K562 (cell line): ENCODE data around the gene A4GNT. TPM values are rescaled to one million over a fixed set of nuclear protein-coding genes. Genes with fewer than 3 reads are reported as not detected.

Source experiments
- CHAMP1 ChIP-seq: fragments of 450-650 bp; IDR thresholded peaks from 2 replicates; pipeline ENCODE4 v1.6.1; 2016; ENCODE audit warnings: mild to moderate bottlenecking
- MAFG ChIP-seq: fragments of 450-650 bp; conservative IDR thresholded peaks from 2 replicates; pipeline ENCODE4 v1.6.1; 2016; ENCODE audit warnings: missing genetic modification characterization, missing compliant biosample characterization
- PATZ1 ChIP-seq: fragments of 250-450 bp; sonication (Bioruptor Pico); IDR thresholded peaks from 2 replicates; pipeline ENCODE4 v1.5.0; 2020; ENCODE audit warnings: mild to moderate bottlenecking, borderline replicate concordance
- PRMT5 ChIP-seq: sonication (generic); formaldehyde crosslinking; IDR thresholded peaks from 2 replicates; pipeline ENCODE4 v1.5.0; 2020; ENCODE audit warnings: missing genetic modification reagents
- TEAD2 ChIP-seq: fragments of 450-650 bp; IDR thresholded peaks from 2 replicates; pipeline ENCODE4 v1.6.1; 2016; ENCODE audit warnings: missing genetic modification characterization, control low read depth, missing compliant biosample characterization
- ZNF146 ChIP-seq: IDR thresholded peaks from one replicate; pipeline ENCODE4 v1.6.1; 2018; ENCODE audit warnings: missing compliant biosample characterization; ENCODE audit not compliant: unreplicated experiment
- polyA plus RNA-seq, 8 experiments: library from polyadenylated mRNA; depleted of rRNA in 4 of 8; stranded (reverse) in 5 of 8; unstranded in 3 of 8; fragments of >200 nt; fragmentation: Nextera tagmentation in 2 of 8; fragmentation: Illumina TruSeq in 1 of 8; extraction: Ambion mirVana in 2 of 8; extraction: Trizol in 1 of 8; gene quantifications; 2 replicates each; pipeline versions ENCODE4 v1.2.1 to v1.2.3, GENCODE V29; 2011 to 2014; ENCODE audit warnings: inconsistent platforms in 1 of 8, missing spikeins in 1 of 8
- total RNA-seq, 7 experiments: library from RNA; depleted of rRNA in 6 of 7; stranded (reverse); fragments of >200 nt in 6 of 7; fragmentation: Illumina TruSeq in 2 of 7; extraction: Trizol in 2 of 7; gene quantifications; 2 replicates each; pipeline versions ENCODE4 v1.2.1 to v1.2.3, GENCODE V29; 2011 to 2021; ENCODE audit warnings: low replicate concordance in 1 of 7
- TF ChIP-seq, protein P1 (sequence below), 2 experiments: fragments of 450-650 bp in 1 of 2; IDR thresholded peaks; 2 replicates each; pipeline ENCODE4 v1.6.1; 2011 to 2017; ENCODE audit warnings: low read depth in 2 of 2, antibody characterized with exemption in 1 of 2, borderline replicate concordance in 1 of 2, low read length in 1 of 2, mild to moderate bottlenecking in 1 of 2, mixed read lengths in 1 of 2; ENCODE audit not compliant: control insufficient read depth in 1 of 2
- TF ChIP-seq, protein P2 (sequence below): sonication (generic); formaldehyde crosslinking; IDR thresholded peaks from 2 replicates; pipeline ENCODE4 v1.8.1; 2023; ENCODE audit warnings: mild to moderate bottlenecking, missing genetic modification reagents, moderate library complexity

Gene A4GNT
- total and polyA plus RNA-seq, 9 of the 15 experiments (the other 6 are each of a cell fraction or from before 2014, with no cell fraction given), result not detected

DNA sequence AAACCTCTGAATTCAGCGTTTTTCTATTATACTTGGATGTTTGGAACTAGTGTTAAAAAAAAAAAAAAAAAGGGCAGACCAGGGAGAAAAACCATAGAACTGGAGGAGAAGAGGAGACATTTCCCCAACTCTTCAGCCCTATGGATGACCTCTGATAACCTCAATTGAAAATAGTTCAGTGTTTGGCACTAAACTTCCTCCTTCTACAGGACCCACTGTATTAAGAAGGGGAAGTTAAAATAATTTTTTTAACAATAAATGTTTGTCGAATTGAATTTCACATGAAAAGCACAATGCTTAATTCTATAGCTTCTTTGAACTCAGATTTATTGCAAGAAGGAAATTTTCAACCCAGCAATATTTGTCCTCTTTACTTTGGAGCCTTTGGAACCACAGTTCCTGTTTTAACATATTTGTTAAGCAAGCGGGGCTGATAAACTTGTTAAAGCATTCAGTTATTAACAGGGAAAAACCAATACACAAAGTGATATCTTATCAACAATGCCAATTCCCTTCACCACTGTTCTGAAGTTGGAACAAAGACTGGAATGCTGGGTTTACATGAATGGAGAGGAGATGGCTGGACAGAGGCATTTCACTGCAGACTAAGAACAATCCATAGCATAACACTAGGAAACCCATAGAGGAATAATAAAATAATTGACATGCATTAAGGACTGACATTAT lies 3.1 kb upstream of the A4GNT start (continued):
- TF ChIP-seq, protein P1, sequence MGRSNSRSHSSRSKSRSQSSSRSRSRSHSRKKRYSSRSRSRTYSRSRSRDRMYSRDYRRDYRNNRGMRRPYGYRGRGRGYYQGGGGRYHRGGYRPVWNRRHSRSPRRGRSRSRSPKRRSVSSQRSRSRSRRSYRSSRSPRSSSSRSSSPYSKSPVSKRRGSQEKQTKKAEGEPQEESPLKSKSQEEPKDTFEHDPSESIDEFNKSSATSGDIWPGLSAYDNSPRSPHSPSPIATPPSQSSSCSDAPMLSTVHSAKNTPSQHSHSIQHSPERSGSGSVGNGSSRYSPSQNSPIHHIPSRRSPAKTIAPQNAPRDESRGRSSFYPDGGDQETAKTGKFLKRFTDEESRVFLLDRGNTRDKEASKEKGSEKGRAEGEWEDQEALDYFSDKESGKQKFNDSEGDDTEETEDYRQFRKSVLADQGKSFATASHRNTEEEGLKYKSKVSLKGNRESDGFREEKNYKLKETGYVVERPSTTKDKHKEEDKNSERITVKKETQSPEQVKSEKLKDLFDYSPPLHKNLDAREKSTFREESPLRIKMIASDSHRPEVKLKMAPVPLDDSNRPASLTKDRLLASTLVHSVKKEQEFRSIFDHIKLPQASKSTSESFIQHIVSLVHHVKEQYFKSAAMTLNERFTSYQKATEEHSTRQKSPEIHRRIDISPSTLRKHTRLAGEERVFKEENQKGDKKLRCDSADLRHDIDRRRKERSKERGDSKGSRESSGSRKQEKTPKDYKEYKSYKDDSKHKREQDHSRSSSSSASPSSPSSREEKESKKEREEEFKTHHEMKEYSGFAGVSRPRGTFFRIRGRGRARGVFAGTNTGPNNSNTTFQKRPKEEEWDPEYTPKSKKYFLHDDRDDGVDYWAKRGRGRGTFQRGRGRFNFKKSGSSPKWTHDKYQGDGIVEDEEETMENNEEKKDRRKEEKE (IDR thresholded peaks at IDR 0.05; ENCODE audit: borderline replicate concordance in 1 of 2, control insufficient read depth in 1 of 2, low read depth in 2 of 2, low read length in 1 of 2), result no peak
- TF ChIP-seq PRMT5 (CRISPR knock-in tag), result no peak
- TF ChIP-seq CHAMP1, result no peak
- TF ChIP-seq MAFG (tag), result no peak
- TF ChIP-seq ZNF146 (CRISPR knock-in tag), result no peak
- TF ChIP-seq TEAD2 (tag), result no peak
- TF ChIP-seq, protein P2, sequence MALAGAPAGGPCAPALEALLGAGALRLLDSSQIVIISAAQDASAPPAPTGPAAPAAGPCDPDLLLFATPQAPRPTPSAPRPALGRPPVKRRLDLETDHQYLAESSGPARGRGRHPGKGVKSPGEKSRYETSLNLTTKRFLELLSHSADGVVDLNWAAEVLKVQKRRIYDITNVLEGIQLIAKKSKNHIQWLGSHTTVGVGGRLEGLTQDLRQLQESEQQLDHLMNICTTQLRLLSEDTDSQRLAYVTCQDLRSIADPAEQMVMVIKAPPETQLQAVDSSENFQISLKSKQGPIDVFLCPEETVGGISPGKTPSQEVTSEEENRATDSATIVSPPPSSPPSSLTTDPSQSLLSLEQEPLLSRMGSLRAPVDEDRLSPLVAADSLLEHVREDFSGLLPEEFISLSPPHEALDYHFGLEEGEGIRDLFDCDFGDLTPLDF (CRISPR knock-in tag), result no peak
- no peak for TF ChIP-seq PATZ1
